Keratinocyte (primary cell): Measurements from ENCODE around the gene ARHGAP15.

ENCODE experiments used
- EZH2 ChIP-seq: IDR thresholded peaks from one replicate; pipeline ENCODE4 v1.6.1; 2012; ENCODE audit warnings: inconsistent platforms, mild to moderate bottlenecking, low read length, moderate library complexity
- TF ChIP-seq, protein P1 (sequence below), 3 experiments: IDR thresholded peaks in 1 of 3; conservative IDR thresholded peaks in 1 of 3; optimal IDR thresholded peaks in 1 of 3; 2 replicates in 2 of 3; 3 replicates in 1 of 3; pipeline versions ENCODE3 to v1.5.1; 2011; ENCODE audit warnings: low read length in 3 of 3, mild to moderate bottlenecking in 3 of 3, moderate library complexity in 2 of 3, control low read depth in 1 of 3, inconsistent platforms in 1 of 3; ENCODE audit not compliant: insufficient read depth in 2 of 3; ENCODE audit errors: extremely low read depth in 1 of 3

DNA sequence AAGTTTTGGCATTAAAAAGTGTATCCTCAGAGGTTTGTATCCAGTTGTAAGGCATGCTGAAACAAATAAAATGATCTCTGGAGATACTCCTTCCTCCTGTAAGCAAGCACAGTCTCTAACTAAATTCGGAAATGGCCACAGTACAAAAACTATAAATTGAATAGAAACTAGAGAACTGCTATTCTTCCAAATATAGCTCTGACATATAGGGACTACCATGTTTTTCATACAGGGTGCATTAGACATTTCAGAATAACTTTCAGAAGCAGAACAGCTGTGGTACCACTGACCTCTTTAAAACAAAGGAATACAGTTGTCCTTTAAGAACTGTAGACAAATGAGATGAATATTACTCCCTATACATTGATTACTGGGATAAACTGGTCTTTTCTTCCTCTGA, 568.5 kb downstream of the ARHGAP15 start:
- TF ChIP-seq EZH2 = no peak
- TF ChIP-seq, protein P1, sequence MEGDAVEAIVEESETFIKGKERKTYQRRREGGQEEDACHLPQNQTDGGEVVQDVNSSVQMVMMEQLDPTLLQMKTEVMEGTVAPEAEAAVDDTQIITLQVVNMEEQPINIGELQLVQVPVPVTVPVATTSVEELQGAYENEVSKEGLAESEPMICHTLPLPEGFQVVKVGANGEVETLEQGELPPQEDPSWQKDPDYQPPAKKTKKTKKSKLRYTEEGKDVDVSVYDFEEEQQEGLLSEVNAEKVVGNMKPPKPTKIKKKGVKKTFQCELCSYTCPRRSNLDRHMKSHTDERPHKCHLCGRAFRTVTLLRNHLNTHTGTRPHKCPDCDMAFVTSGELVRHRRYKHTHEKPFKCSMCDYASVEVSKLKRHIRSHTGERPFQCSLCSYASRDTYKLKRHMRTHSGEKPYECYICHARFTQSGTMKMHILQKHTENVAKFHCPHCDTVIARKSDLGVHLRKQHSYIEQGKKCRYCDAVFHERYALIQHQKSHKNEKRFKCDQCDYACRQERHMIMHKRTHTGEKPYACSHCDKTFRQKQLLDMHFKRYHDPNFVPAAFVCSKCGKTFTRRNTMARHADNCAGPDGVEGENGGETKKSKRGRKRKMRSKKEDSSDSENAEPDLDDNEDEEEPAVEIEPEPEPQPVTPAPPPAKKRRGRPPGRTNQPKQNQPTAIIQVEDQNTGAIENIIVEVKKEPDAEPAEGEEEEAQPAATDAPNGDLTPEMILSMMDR (optimal IDR thresholded peaks at IDR 0.05 in 1 of 3, IDR thresholded peaks at IDR 0.05 in 1 of 3, conservative IDR thresholded peaks at IDR 0.05 in 1 of 3; ENCODE audit: extremely low read depth in 1 of 3, insufficient read depth in 2 of 3, low read length in 3 of 3) = no peak
